ENCODE data around the gene GPR142. TPM values are rescaled to one million over a fixed set of nuclear protein-coding genes. Genes with fewer than 3 reads are reported as not detected.

The GPR142 gene
- polyA plus RNA-seq, 1 donor (not counting 4 experiments of a cell fraction or from before 2014, with no cell fraction given), result not detected

DNA sequence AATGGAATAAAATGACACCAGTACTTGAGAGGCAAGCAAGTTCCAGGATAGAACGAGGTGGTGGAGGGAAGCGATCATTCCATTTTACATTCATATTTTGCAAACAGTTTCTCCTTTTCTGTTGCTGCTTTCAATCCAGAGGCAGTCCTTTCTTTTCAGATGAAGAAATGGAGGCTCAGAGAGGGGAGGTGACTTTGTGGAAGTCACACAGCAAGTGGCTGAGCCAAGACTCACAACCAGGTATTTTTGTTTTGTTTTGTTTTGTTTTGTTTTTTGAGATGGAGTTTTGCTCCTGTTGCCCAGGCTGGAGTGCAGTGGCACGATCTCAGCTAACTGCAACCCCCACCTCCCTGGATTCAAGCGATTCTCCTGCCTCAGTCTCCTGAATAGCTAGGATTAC, 29.3 kb downstream of the GPR142 start:
- H2AFZ ChIP-seq (ENCODE audit: control insufficient read depth, low read length), result no peak overlapping the region
- dilution Hi-C loops (cut with MboI; ENCODE audit: extremely low pct_ligation_motif_present, low sequenced_read_pairs), result no loop called here
- H3K4me2 ChIP-seq (ENCODE audit: control insufficient read depth, extremely low read depth, insufficient read depth, low read depth, low read length), result no peak overlapping the region
- H3K4me1 ChIP-seq (ENCODE audit: control insufficient read depth, extremely low read depth, insufficient read depth, low read length), result no peaks in the 10 kb centered on the region
- no peaks in the 10 kb centered on the region for H3K36me3 ChIP-seq (ENCODE audit: control insufficient read depth in 2 of 2, extremely low read depth in 1 of 2, insufficient read depth in 2 of 2, low read length in 2 of 2)
- no peak overlapping the region for H3K4me3 ChIP-seq (ENCODE audit: control insufficient read depth in 2 of 3, extremely low read depth in 1 of 3, insufficient read depth in 2 of 3, low read depth in 1 of 3, low read length in 3 of 3)
- no peaks in the 10 kb centered on the region for H3K9me1 ChIP-seq (ENCODE audit: control insufficient read depth, extremely low read depth, insufficient read depth, low read length)
- TF ChIP-seq, protein P1, sequence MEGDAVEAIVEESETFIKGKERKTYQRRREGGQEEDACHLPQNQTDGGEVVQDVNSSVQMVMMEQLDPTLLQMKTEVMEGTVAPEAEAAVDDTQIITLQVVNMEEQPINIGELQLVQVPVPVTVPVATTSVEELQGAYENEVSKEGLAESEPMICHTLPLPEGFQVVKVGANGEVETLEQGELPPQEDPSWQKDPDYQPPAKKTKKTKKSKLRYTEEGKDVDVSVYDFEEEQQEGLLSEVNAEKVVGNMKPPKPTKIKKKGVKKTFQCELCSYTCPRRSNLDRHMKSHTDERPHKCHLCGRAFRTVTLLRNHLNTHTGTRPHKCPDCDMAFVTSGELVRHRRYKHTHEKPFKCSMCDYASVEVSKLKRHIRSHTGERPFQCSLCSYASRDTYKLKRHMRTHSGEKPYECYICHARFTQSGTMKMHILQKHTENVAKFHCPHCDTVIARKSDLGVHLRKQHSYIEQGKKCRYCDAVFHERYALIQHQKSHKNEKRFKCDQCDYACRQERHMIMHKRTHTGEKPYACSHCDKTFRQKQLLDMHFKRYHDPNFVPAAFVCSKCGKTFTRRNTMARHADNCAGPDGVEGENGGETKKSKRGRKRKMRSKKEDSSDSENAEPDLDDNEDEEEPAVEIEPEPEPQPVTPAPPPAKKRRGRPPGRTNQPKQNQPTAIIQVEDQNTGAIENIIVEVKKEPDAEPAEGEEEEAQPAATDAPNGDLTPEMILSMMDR (optimal IDR thresholded peaks at IDR 0.05 in 1 of 3, IDR thresholded peaks at IDR 0.05 in 1 of 3, conservative IDR thresholded peaks at IDR 0.05 in 1 of 3; ENCODE audit: extremely low read depth in 1 of 3, insufficient read depth in 2 of 3, low read length in 3 of 3), result no peak
- no peak for TF ChIP-seq EZH2 (IDR thresholded peaks at IDR 0.05; ENCODE audit: low read length)
- no peaks in the 10 kb centered on the region for H4K20me1 ChIP-seq (ENCODE audit: control insufficient read depth, extremely low read depth, insufficient read depth, low read length)
- H3K9ac ChIP-seq (ENCODE audit: control insufficient read depth, extremely low read depth, insufficient read depth, low read length), result no peak overlapping the region
- DNase-seq (ENCODE audit: low read depth, low spot score) (no peak), FAIRE-seq (no peak)
- no peaks in the 10 kb centered on the region for H3K9me3 ChIP-seq (ENCODE audit: control insufficient read depth, low read depth, low read length)
- H3K27ac ChIP-seq (ENCODE audit: control insufficient read depth, insufficient read depth, low read length), result no peak overlapping the region
- no peaks in the 10 kb centered on the region for H3K27me3 ChIP-seq (ENCODE audit: control insufficient read depth, extremely low read depth, insufficient read depth, low read length)
- no peaks in the 10 kb centered on the region for H3K79me2 ChIP-seq (ENCODE audit: control insufficient read depth, insufficient read depth, low read length)

GRCh38 chr17:74402048-74402447, 34.7 kb downstream of the GPR142 start:
- no peak overlapping the region for H3K9ac ChIP-seq (ENCODE audit: control insufficient read depth, extremely low read depth, insufficient read depth, low read length)
- no peaks in the 10 kb centered on the region for H3K9me1 ChIP-seq (ENCODE audit: control insufficient read depth, extremely low read depth, insufficient read depth, low read length)
- FAIRE-seq, result no peak
- no peak overlapping the region for H2AFZ ChIP-seq (ENCODE audit: control insufficient read depth, low read length)
- no peak for DNase-seq (ENCODE audit: low read depth, low spot score)
- dilution Hi-C loops (cut with MboI; ENCODE audit: extremely low pct_ligation_motif_present, low sequenced_read_pairs), result no loop called here
- H3K4me3 ChIP-seq (ENCODE audit: control insufficient read depth in 2 of 3, extremely low read depth in 1 of 3, insufficient read depth in 2 of 3, low read depth in 1 of 3, low read length in 3 of 3), result no peak overlapping the region
- no peaks in the 10 kb centered on the region for H3K27me3 ChIP-seq (ENCODE audit: control insufficient read depth, extremely low read depth, insufficient read depth, low read length)
- TF ChIP-seq, protein P1 (optimal IDR thresholded peaks at IDR 0.05 in 1 of 3, IDR thresholded peaks at IDR 0.05 in 1 of 3, conservative IDR thresholded peaks at IDR 0.05 in 1 of 3; ENCODE audit: extremely low read depth in 1 of 3, insufficient read depth in 2 of 3, low read length in 3 of 3), result no peak
- no peak for TF ChIP-seq EZH2 (IDR thresholded peaks at IDR 0.05; ENCODE audit: low read length)
- H3K9me3 ChIP-seq (ENCODE audit: control insufficient read depth, low read depth, low read length), result no peaks in the 10 kb centered on the region
- H3K4me2 ChIP-seq (ENCODE audit: control insufficient read depth, extremely low read depth, insufficient read depth, low read depth, low read length), result no peak overlapping the region
- H3K4me1 ChIP-seq (ENCODE audit: control insufficient read depth, extremely low read depth, insufficient read depth, low read length), result no peaks in the 10 kb centered on the region
- H3K27ac ChIP-seq (ENCODE audit: control insufficient read depth, insufficient read depth, low read length), result no peak overlapping the region
- H3K79me2 ChIP-seq (ENCODE audit: control insufficient read depth, insufficient read depth, low read length), result no peaks in the 10 kb centered on the region
- H3K36me3 ChIP-seq (ENCODE audit: control insufficient read depth in 2 of 2, extremely low read depth in 1 of 2, insufficient read depth in 2 of 2, low read length in 2 of 2), result no peaks in the 10 kb centered on the region
- no peaks in the 10 kb centered on the region for H4K20me1 ChIP-seq (ENCODE audit: control insufficient read depth, extremely low read depth, insufficient read depth, low read length)

Data from keratinocyte (primary cell).